Stimulated activated CD4-positive, alpha-beta T cell treated with anti-CD3 and anti-CD28 coated beads, Interleukin-1b, Interleukin-23, amount 100 ng/mL, for 24 hours (primary cell): ENCODE measurements around the gene CES3.
A peak's percentile ranks its signal among the peaks of the same experiment; 100 is the strongest.
"Not testable (repeated sequence)": the region's sequence is repeated elsewhere in the genome, so short reads cannot be mapped to it uniquely, and the experiment has no call there.

ENCODE experiments used
- DNase-seq, 4 experiments: peaks; one replicate each; pipeline ENCODE4 v3.0.0-alpha.2; 2020; ENCODE audit warnings: low read depth in 4 of 4, low spot score in 1 of 4

Gene CES3

GRCh38 chr16:66946541-66946940 is 14.5 kb upstream of the CES3 start:
- DNase-seq: no peak

DNA sequence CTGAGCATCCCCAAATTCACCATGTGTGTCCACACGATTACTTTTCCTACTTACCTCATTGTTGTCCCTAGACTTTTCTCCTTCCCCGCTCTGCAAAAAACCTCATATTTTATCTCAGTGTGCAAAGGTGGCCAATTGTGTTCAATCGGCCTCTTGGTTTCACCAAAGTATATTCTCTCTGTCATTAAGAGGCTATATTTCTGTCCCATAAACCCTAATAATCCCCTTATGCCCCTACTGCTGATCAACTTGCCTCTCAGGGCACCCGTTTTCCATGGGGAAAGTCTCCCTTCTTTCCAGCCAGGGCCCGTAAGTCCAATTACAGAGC is 14.1 kb upstream of the CES3 start:
- DNase-seq: no peak

GRCh38 chr16:66947302-66948065 is 13.6 kb upstream of the CES3 start:
- DNase-seq: peak; percentile 68 to 78 (median 70)

DNA sequence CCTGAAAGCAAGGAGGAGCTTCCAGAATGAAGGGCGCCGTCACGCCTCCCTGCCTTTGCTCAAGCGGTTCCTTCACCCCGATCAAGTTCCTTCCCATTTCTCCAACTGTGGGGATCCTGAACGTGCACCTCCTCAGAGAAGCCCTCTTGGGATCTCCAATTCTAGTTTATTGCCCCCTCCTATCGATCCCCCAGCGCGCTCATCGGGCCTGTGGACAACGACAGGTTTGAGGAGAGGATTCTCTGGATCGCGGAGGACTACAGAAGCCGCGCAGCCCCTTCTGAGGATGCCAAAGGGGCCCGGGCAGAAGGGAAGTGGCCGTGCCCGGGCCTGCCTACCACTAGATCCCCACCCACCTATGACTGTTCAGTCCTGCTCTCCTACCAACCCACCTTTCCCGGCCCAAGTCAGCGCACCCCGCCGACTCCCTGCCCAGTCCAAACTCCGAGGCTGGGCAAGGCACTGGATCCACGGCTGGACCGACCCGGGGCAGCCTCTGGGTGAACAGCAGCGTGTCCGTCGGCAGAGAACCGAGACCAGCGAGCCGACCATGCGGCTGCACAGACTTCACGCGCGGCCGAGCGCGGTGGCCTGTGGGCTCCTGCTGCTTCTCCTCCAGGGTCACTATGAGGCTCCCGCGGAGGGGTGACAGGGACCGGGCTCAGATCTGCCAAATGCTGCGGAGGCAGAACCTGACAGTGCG is 12.8 kb upstream of the CES3 start:
- no peak for DNase-seq

GRCh38 chr16:66948837-66949225 is 12.2 kb upstream of the CES3 start:
- DNase-seq: no peak

- DNase-seq: no peak
Measured at GRCh38 chr16:66949472-66949871, 11.6 kb upstream of the CES3 start.

DNA sequence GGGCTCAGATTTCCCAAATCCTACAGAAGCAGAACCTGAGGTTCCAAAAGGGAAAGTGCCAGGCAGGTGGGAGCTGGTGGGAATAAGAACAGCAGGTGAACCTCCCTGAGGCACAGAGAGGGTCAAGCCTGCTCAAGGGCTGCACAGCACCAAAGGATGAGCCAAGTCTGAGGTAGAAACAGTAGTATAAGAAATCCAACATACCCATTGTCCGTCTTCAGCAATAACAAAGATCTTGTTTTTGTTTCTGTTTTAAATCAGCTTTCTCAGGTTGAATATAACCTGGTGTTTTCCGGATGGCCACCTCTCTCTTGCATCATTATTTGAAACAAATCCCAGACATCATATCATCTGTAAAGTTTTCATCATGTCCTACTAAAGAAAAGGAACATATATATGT is 10.6 kb upstream of the CES3 start:
- no peak for DNase-seq

- no peak for DNase-seq
Measured at GRCh38 chr16:66950971-66951790, 9.9 kb upstream of the CES3 start.

- no peak for DNase-seq
Measured at GRCh38 chr16:66952430-66953110, 8.5 kb upstream of the CES3 start.

DNA sequence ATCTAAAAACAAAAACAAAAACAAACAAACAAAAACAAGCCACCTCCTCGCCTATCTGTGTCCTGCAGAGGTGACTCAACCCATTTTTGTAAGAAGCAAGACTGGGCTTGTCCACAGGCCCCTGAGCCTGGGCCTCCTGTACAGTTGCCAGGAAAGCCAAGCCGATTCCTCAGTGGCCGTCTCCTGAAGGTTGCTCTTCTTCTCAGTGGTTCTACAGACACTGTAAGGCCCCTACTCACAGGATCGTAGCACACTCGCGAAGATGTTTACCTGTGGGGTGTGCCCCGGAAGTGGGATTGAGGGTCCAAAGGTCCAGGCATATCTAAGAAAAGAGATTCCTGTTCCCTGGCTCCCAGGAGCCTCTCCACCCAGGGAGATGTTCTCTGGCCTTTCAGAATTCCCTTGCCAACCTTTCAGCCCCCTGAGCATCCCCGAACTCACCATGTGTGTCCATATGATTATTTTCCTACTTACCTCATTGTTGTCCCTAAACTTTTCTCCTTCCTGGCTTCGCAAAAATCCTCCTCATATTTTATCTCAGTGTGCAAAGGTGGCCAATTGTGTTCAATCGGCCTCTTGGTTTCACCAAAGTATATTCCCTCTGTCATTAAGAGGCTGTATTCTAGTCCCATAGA is 7.5 kb upstream of the CES3 start:
- DNase-seq: no peak

- DNase-seq: peak; percentile 39 to 69 (median 65)
Measured at GRCh38 chr16:66954097-66954659, 6.9 kb upstream of the CES3 start.

- DNase-seq: not testable (repeated sequence)
Measured at GRCh38 chr16:66955363-66956153, 5.5 kb upstream of the CES3 start.

- DNase-seq: not testable (repeated sequence)
Measured at GRCh38 chr16:66956154-66956457, 5.0 kb upstream of the CES3 start.

- DNase-seq: no peak
Measured at GRCh38 chr16:66958857-66959703, 2.0 kb upstream of the CES3 start.

DNA sequence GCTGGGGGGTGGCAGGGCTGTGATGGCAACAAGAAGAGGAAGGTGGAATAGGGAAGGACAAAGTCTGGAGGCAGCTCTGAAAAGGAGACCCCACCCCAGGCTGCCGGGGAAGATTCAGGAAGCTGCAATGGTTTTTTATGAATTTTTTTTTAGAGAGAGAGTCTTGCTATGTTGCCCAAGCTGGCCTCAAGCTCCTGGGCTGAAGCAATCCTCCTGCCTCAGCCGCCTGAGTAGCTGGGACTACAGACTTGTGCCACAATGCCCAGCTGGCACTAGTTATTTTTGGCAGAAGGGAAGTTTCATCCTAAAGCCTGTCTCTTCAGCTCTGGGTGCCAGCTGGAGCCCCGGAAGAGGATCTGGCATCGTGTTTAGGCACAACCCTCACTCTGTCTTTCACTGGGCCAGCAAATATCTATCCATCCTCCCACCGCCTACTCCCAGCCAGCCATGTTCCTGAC is 1.3 kb upstream of the CES3 start:
- no peak for DNase-seq

- no peak for DNase-seq
Measured at GRCh38 chr16:66960270-66960669, 796 bp upstream of the CES3 start.

DNA sequence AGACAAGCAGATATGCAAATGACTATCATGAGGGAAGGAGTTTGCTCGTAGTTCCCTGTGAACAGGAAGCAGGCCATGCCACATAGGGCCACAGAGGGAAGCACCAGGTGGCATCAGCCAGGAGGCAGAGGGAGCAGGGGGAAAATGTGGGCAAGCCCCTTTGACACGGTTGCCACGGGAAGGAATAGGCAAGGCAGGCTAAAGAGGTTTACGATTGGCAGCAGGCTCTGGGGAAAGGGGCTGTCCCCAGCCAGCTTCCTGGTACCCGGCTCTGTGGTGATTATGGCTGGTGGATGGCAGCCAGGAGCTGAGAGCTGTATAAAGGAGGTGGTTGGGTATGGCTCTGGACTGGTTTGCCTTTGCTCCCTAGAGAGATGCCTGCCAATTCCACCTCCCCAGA is 848 bp downstream of the CES3 start:
- no peak for DNase-seq

- no peak for DNase-seq
Measured at GRCh38 chr16:66964049-66964448, 3.0 kb downstream of the CES3 start.

DNA sequence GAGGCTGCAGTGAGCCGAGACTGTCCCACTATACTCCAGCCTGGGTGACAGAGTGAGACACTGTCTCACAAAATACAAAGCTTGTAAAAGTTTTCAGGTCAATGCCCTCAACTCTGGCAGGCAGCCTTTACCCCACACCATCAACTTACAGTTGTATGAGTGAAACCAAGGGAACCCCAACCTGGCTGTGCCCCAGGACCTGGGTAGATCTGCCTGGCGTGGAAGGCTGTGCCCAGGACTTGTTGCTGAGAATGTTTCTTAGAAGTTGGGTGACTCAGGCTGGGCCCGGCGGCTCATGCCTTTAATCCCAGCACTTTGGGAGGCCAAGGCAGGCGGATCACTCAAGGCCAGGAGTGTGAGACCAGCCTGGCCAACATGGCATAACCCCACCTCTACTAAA is 7.8 kb downstream of the CES3 start:
- no peak for DNase-seq
